ENCODE measurements around the gene PPP2R2D. TPM values are rescaled to one million over a fixed set of nuclear protein-coding genes. Genes with fewer than 3 reads are reported as not detected.

The PPP2R2D gene
- total RNA-seq, 2 donors from 2014 or later = 23.8 to 30.6 TPM

DNA sequence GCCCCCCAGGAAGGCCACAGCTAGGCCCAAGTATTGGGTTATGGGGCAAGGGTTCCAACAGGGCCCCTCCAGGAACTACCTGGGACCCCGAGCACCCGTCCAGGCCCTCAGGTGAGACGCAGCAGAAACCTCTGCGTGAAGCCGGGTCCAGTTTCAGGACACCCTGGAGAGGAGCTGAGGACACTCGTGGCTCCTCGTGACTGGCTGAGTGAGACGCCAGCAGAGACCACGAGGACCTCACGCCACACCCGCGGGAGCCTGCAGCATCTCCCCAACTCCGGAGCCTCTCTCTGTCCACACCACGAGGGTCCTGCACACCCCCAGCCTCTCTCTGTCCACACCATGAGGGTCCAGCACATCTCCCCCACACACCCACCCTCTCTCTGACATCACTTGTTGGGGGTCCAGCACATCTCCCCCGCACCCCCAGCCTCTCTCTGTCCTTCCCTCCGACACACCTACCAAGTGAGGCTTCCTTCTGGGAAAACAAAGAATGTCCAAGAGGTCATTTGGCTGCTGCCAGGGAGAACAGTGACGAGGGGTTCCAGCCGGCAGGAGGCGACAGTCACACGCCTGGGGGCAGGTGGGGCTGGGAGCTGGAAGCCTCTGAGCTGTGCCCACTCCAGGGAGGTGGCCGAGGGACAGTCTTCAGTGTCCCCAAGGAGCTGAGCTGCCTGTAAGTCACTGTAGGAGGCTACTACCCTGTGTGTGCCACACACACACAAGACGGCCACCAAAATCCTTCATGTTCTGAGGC, 46.1 kb upstream of the PPP2R2D start:
- TF ChIP-seq, protein P1, sequence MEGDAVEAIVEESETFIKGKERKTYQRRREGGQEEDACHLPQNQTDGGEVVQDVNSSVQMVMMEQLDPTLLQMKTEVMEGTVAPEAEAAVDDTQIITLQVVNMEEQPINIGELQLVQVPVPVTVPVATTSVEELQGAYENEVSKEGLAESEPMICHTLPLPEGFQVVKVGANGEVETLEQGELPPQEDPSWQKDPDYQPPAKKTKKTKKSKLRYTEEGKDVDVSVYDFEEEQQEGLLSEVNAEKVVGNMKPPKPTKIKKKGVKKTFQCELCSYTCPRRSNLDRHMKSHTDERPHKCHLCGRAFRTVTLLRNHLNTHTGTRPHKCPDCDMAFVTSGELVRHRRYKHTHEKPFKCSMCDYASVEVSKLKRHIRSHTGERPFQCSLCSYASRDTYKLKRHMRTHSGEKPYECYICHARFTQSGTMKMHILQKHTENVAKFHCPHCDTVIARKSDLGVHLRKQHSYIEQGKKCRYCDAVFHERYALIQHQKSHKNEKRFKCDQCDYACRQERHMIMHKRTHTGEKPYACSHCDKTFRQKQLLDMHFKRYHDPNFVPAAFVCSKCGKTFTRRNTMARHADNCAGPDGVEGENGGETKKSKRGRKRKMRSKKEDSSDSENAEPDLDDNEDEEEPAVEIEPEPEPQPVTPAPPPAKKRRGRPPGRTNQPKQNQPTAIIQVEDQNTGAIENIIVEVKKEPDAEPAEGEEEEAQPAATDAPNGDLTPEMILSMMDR (IDR thresholded peaks at IDR 0.05) = no peak
- DNase-seq (ENCODE audit: low spot score) = no peak
- no peaks in the 10 kb centered on the region for H3K4me1 ChIP-seq
- H3K36me3 ChIP-seq = no peaks in the 10 kb centered on the region
- no peak overlapping the region for H3K4me3 ChIP-seq
- H3K9me3 ChIP-seq = no peaks in the 10 kb centered on the region
- no peaks in the 10 kb centered on the region for H3K27me3 ChIP-seq
- H3K27ac ChIP-seq = no peak overlapping the region

DNA sequence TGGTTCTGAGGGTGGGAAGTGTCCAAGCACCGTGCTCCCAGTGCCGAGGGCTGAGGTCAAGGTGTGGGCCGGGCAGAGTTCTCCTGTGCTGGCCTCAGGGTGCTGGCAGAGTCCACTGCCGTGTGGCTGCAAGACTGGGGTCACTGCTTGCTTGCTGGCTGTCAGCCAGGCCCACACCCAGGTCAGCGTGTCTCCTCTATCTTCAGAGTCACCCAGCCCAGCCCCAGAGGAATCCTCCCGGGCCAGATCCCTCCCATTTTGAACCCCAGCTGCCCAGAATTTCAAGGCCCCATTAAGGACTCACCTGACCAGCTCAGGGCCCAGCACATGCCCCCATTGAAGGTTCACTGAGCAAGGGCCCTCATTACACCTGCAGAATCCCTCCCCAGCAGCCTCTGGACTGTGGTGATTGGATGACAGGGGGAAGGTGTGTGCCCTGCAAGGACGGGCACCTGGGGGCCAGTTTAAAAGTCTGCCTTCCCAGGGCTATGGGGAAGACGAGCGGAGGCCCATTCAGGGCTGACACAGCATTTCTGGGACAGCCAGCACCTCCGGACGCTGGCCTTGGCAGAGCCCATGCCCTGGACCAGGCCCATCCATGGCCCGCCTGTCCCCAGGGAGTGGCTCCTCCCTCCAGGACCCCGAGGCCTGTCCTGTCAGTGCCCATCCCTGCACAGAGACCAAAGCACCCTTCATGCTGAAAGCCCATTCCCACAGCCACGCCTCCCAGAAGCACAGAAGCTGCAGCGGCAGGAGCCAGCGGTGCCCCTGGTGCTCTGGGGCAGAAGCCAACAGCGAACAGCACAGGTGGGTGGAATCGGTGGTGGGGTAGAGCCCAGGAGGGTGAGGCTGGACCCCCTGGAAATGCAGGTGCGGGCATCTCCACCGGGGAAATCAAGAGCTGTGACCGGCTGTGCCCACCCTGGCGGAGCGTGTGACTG, 45.1 kb upstream of the PPP2R2D start:
- TF ChIP-seq, protein P1 (IDR thresholded peaks at IDR 0.05) = no peak
- Histone ChIP-seq H3K9me3 (no peaks in the 10 kb centered on the region), H3K36me3 (no peaks in the 10 kb centered on the region), H3K27ac (no peak overlapping the region), H3K27me3 (no peaks in the 10 kb centered on the region), H3K4me3 (no peak overlapping the region), H3K4me1 (no peaks in the 10 kb centered on the region)
- DNase-seq (ENCODE audit: low spot score) = no peak

DNA sequence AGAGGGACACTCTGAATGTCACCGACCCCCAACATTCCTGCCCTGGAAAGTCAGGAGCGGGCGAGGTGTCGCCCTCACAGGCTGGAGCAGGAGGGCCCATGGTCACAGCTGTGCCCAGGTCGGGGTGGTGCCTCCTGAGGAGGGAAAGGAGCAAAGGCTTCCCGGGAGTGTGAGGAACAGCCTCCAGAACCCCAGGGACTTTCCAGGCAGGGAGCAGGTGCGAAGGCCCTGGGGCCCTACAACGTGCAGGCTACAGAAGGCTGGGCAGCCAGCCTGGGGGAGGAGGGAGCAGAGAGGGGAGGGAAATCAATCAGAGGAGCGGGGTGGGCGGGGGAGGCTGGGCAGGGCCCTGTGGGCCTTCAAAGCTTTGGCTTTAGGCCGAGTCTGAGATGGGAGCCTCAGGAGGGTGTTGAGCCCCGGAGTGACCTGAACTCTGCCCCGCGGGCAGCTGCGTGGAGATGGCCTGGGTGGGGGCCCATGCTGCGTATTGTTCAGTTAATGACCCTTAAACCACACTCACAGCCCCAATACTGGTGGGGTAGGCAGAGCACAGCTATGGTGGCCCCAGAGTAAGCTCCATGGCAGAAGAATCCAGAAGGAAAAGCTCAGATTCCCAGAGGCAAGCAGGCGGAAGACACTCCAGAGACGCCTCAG, 44.2 kb upstream of the PPP2R2D start:
- Histone ChIP-seq H3K9me3 (no peaks in the 10 kb centered on the region), H3K27ac (no peak overlapping the region), H3K4me1 (no peaks in the 10 kb centered on the region), H3K27me3 (no peaks in the 10 kb centered on the region), H3K4me3 (no peak overlapping the region), H3K36me3 (no peaks in the 10 kb centered on the region)
- TF ChIP-seq, protein P1 (IDR thresholded peaks at IDR 0.05) = no peak
- no peak for DNase-seq (ENCODE audit: low spot score)

DNA sequence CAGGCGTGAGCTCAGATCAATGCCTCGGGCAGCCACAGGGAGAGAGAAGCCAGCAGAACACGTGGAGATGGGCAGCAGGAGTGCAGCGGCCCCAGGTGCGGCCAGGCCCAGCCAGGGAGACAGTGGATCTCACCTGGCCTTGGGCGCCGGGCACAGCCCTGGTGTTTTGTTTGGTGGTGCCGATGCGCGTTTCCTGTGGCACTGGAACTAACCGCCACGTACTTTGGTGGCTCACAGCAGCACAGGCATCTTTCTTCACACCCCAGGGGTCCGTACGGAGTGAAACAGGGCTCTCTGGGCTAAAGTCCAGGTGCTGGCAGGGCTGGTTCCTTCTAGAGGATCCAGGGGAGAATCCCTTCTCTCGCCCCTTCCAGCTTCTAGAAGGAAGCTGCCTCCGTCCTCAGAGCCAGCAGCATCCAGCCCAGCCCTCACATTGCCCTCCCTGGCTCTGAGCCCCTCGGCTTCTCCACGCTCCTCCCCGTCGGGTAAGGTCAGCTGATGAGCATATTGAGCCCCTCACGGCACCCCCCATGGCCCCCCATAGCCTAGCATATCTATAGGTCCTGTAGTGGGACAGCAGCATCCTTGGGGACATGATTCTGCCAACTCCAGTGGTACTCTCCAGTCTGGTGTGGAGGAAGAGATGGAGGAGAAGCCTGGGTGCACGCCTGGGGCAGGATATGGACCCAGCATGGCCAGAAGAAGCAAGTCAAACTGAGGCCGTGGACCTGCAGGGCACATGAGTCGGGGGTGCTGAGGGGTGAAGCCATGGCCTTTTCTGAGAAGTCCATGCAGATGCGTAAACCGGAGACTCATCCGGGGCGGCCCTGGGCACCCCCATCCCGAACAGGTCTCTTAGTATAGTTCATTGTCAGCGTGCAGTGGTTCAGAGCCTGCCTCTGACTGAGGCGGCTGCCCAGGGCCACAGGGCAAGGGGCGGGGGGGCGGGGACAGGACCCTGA, 43.4 kb upstream of the PPP2R2D start:
- Histone ChIP-seq H3K36me3 (no peaks in the 10 kb centered on the region), H3K27ac (no peak overlapping the region), H3K4me1 (no peaks in the 10 kb centered on the region), H3K27me3 (no peaks in the 10 kb centered on the region), H3K4me3 (no peak overlapping the region), H3K9me3 (no peaks in the 10 kb centered on the region)
- TF ChIP-seq, protein P1 (IDR thresholded peaks at IDR 0.05) = no peak
- DNase-seq (ENCODE audit: low spot score) = no peak

DNA sequence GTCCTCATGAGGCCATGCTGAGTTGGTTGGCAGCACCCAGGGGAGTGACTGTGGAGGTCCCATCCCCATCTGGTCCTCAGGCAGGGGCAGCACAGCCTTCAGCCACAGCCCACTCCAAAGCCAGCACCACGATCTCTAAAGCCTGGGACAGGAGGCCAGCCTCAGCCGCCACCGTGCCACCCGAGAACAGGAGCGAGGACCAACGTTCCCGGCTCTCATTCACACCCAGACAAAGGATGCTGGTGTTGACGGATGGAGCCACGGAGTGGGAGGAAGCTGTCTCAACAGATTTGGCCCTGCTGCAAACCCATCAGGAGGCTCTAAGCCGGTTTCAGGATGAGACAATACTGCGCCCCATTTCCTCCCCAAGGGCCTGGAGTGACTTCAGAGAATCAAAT, 42.7 kb upstream of the PPP2R2D start:
- no peaks in the 10 kb centered on the region for H3K27me3 ChIP-seq
- no peak for DNase-seq (ENCODE audit: low spot score)
- H3K9me3 ChIP-seq = no peaks in the 10 kb centered on the region
- H3K4me3 ChIP-seq = no peak overlapping the region
- TF ChIP-seq, protein P1 (IDR thresholded peaks at IDR 0.05) = no peak
- no peaks in the 10 kb centered on the region for H3K36me3 ChIP-seq
- no peaks in the 10 kb centered on the region for H3K4me1 ChIP-seq
- no peak overlapping the region for H3K27ac ChIP-seq
